HG02840 (cell line): ENCODE data around the gene NKAPL.
"Not testable (repeated sequence)": the region's sequence is repeated elsewhere in the genome, so short reads cannot be mapped to it uniquely, and the experiment has no call there.

Experiments
- ATAC-seq: cut with Tn5 transposase; IDR thresholded peaks from one replicate; pipeline ENCODE4 v1.9.1; 2021; ENCODE audit warnings: mild to moderate bottlenecking, moderate library complexity, moderate number of reproducible peaks; ENCODE audit not compliant: unreplicated experiment, low FRiP score

Gene NKAPL

DNA sequence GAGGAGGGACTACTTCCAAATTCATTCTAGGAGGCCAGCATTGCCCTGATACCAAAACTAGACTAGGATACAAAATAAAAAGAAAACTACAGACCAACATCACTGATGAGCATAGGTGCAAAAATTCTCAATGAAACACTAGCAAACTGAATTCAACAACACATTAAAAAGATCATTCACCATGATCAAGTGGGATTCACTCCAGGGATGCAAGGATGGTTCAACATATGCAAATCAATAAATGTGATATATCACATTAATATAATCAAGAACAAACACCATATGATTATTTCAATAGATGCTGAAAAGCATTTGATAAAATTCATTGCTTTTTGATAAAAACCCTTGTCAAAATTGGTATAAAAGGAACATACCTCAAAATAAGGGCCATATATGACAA is 32.5 kb downstream of the NKAPL start:
- no peak for ATAC-seq

DNA sequence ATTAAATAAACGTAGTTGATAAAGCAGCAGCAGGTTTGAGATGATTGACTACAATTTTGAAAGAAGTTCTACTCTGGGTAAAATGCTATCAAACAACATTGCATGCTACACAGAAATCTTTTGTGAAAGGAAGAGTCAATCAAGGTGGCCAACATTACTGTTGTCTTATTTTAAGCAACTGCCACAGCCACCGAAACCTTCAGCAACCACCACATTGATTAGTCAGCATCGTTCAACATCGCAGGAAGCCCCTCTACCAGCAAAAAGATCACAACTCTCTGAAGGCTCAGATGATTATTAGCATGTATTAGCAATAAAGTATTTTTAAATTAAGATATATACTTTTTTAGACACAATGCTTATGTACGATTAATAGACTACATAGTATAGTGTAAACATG is 36.2 kb downstream of the NKAPL start:
- no peak for ATAC-seq

- ATAC-seq, result no peak
Observed at GRCh38 chr6:28296520-28297060, 37.5 kb downstream of the NKAPL start.

DNA sequence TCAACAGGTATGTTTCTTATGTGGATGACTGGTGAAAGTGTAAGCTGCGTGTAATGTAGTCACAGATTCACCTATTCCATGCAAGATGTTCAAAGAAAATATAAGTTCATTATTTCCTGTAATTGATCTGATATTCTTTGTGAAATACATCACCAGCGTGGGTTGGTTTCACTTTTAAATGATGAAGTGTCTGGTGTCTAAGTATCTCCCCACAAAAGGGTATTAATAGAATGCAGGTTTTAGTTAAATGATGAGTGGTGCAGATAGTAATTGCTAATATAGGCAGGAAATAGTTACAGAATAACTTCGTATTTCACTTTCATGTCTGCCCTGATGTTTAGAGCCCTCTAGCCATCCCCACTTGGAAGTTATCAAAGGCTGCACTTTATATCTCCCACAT is 44.5 kb downstream of the NKAPL start:
- peak; percentile 85 for ATAC-seq

DNA sequence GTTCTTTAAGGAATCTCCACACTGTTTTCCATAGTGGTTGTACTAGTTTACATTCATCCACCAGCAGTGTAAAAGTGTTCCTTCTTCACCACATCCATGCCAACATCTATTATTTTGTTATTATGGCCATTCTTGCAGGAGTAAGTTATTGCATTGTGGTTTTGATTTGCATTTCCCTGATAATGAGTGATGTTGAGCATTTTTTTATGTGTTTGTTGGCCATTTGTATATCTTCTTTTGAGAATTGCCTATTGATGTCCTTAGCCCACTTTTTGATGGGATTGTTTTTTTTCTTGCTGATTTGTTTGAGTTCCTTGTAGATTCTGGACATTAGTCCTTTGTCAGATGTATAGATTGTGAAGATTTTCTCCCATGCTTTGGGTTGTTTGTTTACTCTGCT is 47.3 kb downstream of the NKAPL start:
- not testable (repeated sequence) for ATAC-seq
